Esophagus muscularis mucosa (tissue), 4 donors: ENCODE measurements around the gene ADISSP. TPM values are rescaled to one million over a fixed set of nuclear protein-coding genes. Genes with fewer than 3 reads are reported as not detected.

ENCODE experiments used
- DNase-seq: peaks from one replicate; pipeline ENCODE4 v3.0.0-alpha.2; 2017; ENCODE audit errors: extremely low spot score
- H3K27ac ChIP-seq, 4 donors: fragments of 200-600 bp; sonication (generic); replicated peaks in 1 of 4; 1 replicate in 3 of 4; 2 replicates in 1 of 4; pipeline ENCODE4 v1.5.1; 2016 to 2019; ENCODE audit warnings: mild to moderate bottlenecking in 1 of 4
- H3K27me3 ChIP-seq, 4 donors: fragments of 200-600 bp; sonication (generic); one replicate each; pipeline versions ENCODE4 v1.5.1 to v1.6.0; 2016 to 2019
- H3K36me3 ChIP-seq, 4 donors: fragments of 200-600 bp; sonication (generic); one replicate each; pipeline ENCODE4 v1.5.1; 2016 to 2019
- H3K4me1 ChIP-seq, 4 donors: fragments of 200-600 bp; sonication (generic); one replicate each; pipeline ENCODE4 v1.5.1; 2016 to 2019
- H3K4me3 ChIP-seq, 4 donors: fragments of 200-600 bp; sonication (generic); 1 replicate in 2 of 4; 2 replicates in 2 of 4; pipeline ENCODE4 v1.5.1; 2016 to 2019; ENCODE audit warnings: mild to moderate bottlenecking in 4 of 4, moderate library complexity in 1 of 4
- H3K9me3 ChIP-seq, 4 donors: fragments of 200-600 bp; sonication (generic); 1 replicate in 3 of 4; 2 replicates in 1 of 4; pipeline ENCODE4 v1.5.1; 2016 to 2019
- EP300 ChIP-seq: sonication (generic); formaldehyde crosslinking; IDR thresholded peaks from one replicate; pipeline ENCODE4 v1.6.1; 2017; ENCODE audit warnings: antibody characterized with exemption
- POLR2A ChIP-seq: fragments of 450-650 bp; IDR thresholded peaks from one replicate; pipeline ENCODE4 v1.6.1; 2017; ENCODE audit warnings: antibody characterized with exemption, moderate library complexity, mild to moderate bottlenecking, low read depth
- POLR2AphosphoS5 ChIP-seq, 2 donors: sonication (generic); formaldehyde crosslinking; IDR thresholded peaks; one replicate each; pipeline ENCODE4 v1.6.1; 2017; ENCODE audit warnings: antibody characterized with exemption in 2 of 2
- WGBS: methylation state at CpG from one replicate; pipeline ENCODE4 v1.1.5; 2018; 5-methylcytosine and 5-hydroxymethylcytosine counted together
- intact Hi-C: fragments of 100-400 bp; cut with DNase I; formaldehyde crosslinking; loops from one replicate; pipeline ENCODE4 v1.15.1; 2023
- total RNA-seq, 4 donors: library from RNA; depleted of rRNA; stranded (reverse); fragments of >200 nt; gene quantifications; one replicate each; pipeline versions ENCODE4 v1.1.0 to v1.2.1, GENCODE V29; 2016
- TF ChIP-seq, protein P1 (sequence below), 3 experiments: fragments of 200-600 bp in 2 of 3; fragments of 450-650 bp in 1 of 3; sonication (generic) in 2 of 3; IDR thresholded peaks; one replicate each; pipeline ENCODE4 v1.5.1; 2017 to 2019; ENCODE audit warnings: antibody characterized with exemption in 3 of 3, mild to moderate bottlenecking in 2 of 3, moderate library complexity in 1 of 3

The ADISSP gene
- total RNA-seq, 4 donors from 2014 or later = 56.5 to 96.1 (median 73.6) TPM

DNA sequence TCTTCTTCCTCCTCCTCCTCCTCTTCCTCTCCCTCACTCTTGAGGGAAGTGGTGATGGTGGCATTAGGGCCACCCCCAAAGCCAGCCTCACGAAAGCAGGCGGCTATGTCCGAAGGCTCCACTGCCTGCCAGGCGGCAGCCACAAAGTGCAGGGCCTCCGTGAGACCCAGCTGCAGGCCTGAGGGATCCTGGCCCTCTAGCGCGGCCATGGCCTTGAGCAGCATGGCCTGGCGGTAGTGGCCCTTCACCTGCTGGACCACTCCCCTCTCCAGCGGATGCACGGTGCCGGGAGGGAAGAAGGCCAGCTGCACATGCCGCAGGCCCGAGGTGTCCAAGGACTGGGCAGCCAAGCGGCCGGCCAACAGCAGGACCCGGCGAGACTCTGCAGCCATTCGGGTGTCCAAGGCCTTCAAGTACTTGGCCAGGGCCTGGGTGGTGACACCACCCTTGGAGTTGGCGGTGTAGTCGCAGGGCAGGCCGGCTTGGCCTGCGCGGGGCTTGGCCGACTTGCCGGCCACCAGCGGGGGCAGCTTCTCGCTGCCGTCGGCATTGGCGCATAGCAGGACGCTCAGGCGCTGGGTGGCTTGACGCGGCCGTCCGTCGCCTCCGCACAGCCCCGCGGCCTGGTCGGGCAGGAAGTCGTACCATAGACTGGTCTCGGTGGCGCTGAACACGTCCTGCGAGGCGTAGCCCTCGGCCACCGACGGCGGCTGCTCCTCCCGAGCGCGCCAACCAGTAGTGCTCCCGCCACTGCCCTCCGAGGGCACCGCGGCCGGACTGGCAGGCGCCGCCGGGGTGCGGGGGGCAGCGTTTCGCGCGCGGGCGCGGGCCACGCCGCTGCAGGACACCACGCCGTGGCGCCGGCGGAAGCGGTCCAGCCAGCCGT lies 17.9 kb upstream of the ADISSP start:
- Histone ChIP-seq H3K4me3 (peak overlapping the region; percentile 68 to 83 (median 73)), H3K36me3 (peaks cover 0 to 20% (median 11%) of the 10 kb centered on the region in 4 donors), H3K4me1 (peaks cover 42 to 65% (median 60%) of the 10 kb centered on the region in 4 donors), H3K9me3 (no peaks in the 10 kb centered on the region), H3K27ac (peak overlapping the region; percentile 79 to 90 (median 84)), H3K27me3 (no peaks in the 10 kb centered on the region)
- no peak for TF ChIP-seq POLR2A
- 35% methylated on average over 11 of the region's 79 CpGs for WGBS
- intact Hi-C loops = loop anchor here (2.0 to 5.0 kb wide), 2 partner anchors 35 to 297 kb away; partner anchors contain the start of gene AP5S1
- DNase-seq = no peak

DNA sequence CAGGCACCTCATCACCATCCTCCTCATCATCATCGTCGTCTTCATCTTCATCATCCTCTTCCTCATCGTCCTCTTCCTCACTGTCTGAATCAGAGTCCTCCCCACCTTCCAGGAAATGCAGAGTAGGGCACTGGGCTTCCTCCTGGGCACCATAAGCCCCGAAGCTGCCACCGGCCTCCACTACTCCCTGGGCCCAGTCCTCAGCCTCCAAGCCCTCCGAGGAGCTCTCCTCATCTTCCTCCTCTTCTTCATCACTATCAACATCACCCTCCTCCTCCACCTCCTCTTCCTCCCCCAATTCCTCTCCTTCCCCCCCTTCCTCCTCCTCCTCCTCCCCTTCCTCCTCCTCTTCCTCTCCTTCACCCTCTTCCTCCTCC lies 17.3 kb upstream of the ADISSP start:
- 82% methylated on average over 6 of the region's 6 CpGs for WGBS
- H3K4me1 ChIP-seq = peaks cover 42 to 67% (median 61%) of the 10 kb centered on the region in 4 donors
- intact Hi-C loops = loop anchor here (5.0 kb wide), 1 partner anchor 297 kb away; no protein-coding TSS in a partner anchor

DNA sequence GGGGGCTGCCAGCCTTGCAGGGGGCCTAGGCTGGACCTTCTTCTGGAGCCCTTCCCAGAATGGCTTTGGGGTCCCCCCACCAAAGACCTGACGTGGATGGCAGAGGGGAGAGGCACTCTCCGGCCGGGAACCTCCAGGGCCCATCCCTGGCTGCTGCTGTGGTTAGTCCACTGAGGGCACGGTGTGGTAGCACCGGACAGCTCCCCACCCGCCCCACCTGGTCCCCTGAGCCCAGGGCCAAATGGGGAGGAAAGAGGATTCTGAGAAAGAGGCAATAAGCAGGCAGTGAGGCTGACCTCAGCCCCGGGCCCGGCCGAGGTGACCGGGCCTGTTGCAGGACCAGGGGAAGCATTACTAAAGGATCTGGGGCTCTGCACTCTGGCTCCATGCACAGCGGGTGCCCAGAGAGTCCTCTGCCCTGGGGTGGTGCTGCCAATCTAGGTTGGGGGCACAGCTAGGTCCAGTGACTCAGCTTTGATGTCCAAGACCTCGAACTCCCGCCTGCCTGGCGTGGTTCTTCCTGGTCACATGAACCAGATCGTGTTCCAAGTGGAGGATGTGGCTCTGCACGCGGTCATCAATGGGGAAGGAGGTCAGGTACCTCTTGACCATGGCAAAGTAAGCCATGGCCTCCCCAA lies 16.8 kb upstream of the ADISSP start:
- WGBS = 79% methylated on average over 14 of the region's 17 CpGs
- Histone ChIP-seq H3K4me1 (peaks cover 42 to 67% (median 61%) of the 10 kb centered on the region in 4 donors), H3K36me3 (peaks cover 0 to 20% (median 11%) of the 10 kb centered on the region in 4 donors), H3K27ac (peak overlapping the region; percentile 18 to 90 (median 54)), H3K9me3 (no peaks in the 10 kb centered on the region), H3K27me3 (no peaks in the 10 kb centered on the region), H3K4me3 (peak overlapping the region; percentile 68 to 83 (median 73))
- no peak for DNase-seq
- intact Hi-C loops = no loop called here
- TF ChIP-seq POLR2AphosphoS5 (IDR thresholded peaks at IDR 0.05) = no peak
- TF ChIP-seq EP300 = no peak
- TF ChIP-seq POLR2A = no peak
- TF ChIP-seq, protein P1, sequence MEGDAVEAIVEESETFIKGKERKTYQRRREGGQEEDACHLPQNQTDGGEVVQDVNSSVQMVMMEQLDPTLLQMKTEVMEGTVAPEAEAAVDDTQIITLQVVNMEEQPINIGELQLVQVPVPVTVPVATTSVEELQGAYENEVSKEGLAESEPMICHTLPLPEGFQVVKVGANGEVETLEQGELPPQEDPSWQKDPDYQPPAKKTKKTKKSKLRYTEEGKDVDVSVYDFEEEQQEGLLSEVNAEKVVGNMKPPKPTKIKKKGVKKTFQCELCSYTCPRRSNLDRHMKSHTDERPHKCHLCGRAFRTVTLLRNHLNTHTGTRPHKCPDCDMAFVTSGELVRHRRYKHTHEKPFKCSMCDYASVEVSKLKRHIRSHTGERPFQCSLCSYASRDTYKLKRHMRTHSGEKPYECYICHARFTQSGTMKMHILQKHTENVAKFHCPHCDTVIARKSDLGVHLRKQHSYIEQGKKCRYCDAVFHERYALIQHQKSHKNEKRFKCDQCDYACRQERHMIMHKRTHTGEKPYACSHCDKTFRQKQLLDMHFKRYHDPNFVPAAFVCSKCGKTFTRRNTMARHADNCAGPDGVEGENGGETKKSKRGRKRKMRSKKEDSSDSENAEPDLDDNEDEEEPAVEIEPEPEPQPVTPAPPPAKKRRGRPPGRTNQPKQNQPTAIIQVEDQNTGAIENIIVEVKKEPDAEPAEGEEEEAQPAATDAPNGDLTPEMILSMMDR (IDR thresholded peaks at IDR 0.05) = no peak

More for the DNA sequence above, 17.3 kb upstream of the ADISSP start:
- Histone ChIP-seq H3K36me3 (peaks cover 0 to 20% (median 11%) of the 10 kb centered on the region in 4 donors), H3K9me3 (no peaks in the 10 kb centered on the region), H3K4me3 (peak overlapping the region; percentile 68 to 83 (median 73)), H3K27me3 (no peaks in the 10 kb centered on the region), H3K27ac (peak overlapping the region in 3 of 4 donors; percentile 83 to 90 (median 85))
- no peak for DNase-seq
- TF ChIP-seq POLR2AphosphoS5 (IDR thresholded peaks at IDR 0.05) (no peak), EP300 (no peak), POLR2A (no peak)
- TF ChIP-seq, protein P1 (IDR thresholded peaks at IDR 0.05) = no peak

DNA sequence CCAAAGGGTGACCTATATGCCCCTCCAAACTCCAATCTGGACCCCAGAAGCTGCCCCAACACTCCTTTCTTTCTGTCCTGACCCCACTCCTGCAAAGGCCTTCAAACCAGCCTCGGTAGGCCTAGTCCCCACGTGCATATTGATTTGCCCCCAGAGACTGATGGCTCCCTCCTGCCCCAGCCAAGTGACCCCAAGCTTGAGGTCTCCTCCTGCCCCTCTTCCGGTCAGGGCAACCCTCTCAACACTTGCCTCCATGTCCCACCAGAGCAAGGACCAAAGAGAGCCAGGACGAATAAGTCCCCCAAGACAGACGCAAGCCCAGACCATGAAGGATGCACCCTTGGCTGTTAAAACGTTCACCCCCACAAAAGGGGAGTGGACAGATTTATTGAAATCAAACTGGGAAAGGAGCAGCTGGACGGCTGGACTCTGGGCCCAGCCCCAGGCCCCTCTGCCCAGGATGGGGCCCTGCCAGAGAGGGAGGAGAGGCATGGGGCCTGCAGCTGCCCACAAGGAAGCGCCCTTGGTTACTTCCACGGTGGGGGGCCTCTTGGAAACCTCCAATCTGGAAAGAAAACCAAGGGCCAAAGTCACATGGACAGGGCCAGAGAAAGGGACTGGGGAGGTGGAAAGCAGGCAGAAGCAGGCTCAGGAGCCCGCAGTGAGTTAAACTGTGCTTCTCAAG lies 16.1 kb upstream of the ADISSP start:
- peak overlapping the region; percentile 18 to 90 (median 54) for H3K27ac ChIP-seq
- H3K9me3 ChIP-seq = no peaks in the 10 kb centered on the region
- no peak for TF ChIP-seq POLR2A
- no peak for TF ChIP-seq POLR2AphosphoS5 (IDR thresholded peaks at IDR 0.05)
- TF ChIP-seq EP300 = no peak
- TF ChIP-seq, protein P1 (IDR thresholded peaks at IDR 0.05) = no peak
- no peak for DNase-seq
- H3K27me3 ChIP-seq = no peaks in the 10 kb centered on the region
- peak overlapping the region in 2 of 4 donors; percentile 68 to 83 for H3K4me3 ChIP-seq
- intact Hi-C loops = no loop called here
- 68% methylated on average over 10 of the region's 10 CpGs for whole genome bisulfite sequencing
- H3K4me1 ChIP-seq = peaks cover 42 to 71% (median 63%) of the 10 kb centered on the region in 4 donors
- peaks cover 0 to 20% (median 11%) of the 10 kb centered on the region in 4 donors for H3K36me3 ChIP-seq
